GM21390 (cell line): ENCODE results near the gene IL17REL.

Experiments
- ATAC-seq: cut with Tn5 transposase; IDR thresholded peaks from one replicate; pipeline ENCODE4 v1.9.1; 2021; ENCODE audit not compliant: unreplicated experiment

Gene IL17REL

DNA sequence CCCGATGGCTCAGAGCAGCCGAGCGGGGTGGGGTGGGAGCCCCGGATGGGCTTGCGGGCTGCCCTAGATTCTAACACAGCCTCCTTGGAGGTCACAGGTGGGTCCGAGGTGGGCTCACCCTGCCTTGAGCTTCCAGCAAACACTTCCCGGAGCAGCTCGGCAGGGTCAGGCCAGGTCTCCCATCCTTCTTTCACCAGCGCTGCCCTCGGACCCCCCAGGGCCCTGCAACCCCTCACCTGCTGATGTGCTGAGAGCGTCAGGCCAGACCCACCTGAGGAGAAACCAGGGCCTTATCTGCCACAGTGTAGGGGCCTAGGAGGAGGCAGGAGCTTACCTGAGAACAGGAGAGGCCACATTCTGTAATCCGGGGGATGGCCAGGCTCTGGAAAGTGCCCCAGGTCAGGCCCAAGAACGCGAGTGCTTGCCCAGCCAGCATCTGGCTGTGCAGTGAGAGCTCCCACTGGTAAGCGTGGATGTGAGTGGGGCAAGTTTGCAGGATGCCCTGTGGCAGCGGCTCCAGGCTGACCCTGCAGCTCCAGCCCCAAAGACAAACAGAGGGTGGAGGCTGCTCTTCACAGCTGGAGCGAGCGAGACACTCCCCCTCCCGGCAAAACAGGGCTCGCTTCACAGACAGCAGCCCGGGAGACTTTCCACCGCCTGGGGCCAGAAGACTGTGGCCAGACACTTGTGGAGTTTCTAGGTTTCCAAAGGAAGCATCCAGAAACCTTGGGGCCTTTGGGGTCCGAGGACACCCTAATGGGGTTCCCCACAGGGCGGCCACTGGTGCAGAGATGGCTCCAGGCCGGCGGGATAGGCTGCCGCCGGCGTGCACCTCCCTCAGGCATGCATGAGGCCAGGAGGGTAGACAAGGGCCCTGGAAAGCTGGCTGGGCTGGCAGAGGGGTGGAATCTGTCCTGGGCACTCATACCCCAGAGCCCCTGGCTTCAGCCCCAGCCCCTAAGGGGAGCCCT is at the start of gene IL17REL:
Gene IL17REL, minus strand, starts transcription at position 555 of the 971 bp plus-strand sequence. Its CDS starts 119 bp downstream, at position 436.
- no peak for ATAC-seq

DNA sequence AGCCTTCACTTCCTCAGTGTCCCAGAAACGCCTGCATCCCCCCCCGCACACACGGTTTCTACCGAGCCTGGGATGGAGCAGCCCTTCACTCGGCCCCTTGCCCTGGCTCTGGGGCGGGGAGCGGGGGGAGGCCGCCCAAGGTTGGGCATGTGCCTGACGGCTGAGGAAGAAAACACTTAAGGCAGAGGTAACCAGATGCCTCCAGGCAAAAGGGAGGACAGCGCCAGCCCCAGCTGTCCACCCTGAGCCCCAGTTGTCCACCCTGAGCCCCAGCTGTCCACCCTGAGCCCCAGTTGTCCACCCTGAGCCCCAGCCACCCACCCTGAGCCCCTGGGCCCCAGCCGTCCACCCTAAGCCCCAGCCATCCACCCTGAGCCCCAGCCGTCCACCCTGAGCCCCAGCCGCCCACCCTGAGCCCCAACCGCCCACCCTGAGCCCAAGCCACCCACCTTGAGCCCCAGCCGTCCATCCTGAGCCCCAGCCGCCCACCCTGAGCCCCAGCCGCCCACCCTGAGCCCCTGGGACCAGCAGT is 49.3 kb upstream of the IL17REL start:
- ATAC-seq: no peak

DNA sequence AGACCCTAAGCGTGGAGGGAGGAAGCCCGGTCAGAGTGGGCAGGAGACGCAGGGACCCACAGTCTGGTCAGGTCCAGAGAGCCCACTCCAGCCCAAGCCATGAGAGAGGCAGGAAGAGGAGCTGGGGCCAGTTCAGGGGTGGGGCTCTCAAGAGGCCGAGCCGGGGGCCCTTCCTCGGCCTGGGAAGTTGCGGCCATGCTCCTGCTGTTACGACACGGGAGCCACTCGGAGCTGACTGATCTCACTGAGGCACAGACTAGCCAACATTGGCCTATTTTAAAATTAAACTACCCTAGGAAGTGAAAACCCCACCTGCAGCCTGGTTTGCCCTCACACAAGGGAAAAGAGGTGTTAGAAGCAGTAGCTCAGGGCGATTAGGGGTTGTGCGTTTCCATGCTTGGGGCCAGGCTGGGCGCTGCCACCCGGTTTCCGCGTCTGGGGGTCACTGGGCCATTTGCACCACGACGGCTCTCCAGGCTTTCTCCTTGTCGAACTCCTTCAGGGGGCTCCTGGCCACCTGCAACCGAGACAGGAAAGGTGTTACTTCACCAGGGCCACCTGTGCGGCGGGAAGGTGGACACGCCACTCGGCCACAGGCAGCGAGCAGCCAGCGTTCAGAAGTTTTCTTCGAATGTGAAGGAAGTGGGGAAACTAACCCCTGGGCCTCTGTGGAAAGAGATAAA is 48.7 kb upstream of the IL17REL start:
- no peak for ATAC-seq

DNA sequence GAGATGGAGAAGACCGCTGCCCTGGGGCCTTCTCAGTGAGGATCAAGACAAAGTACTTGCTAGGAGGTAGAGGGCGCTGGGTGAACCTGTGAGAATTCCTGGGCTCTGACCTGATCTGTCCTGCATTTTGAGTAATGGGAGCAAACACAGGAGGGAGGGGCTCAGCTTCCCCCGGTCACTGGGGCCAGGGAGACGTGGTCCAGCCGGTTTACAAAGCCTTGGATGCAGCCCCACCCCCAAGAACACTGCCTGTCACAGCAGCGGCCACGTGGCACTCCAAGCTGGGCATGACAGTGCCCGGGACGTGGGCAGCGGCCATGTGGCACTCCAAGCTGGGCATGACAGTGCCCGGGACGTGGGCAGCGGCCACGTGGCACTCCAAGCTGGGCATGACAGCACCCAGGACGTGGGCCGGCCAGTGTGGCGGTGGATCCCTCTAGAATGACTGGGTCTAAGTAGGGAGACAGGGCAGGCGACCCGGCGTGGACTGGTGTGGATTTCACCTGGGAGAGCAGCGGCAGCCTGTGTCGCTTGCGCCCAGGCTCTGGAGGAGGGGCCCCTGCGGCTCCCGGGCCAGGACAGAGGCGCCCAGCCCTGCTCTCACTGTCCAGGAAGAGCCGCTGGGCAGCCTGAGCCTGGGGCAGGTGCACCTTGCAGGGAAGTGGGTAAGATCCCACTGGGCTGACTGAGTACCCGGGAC is 48.0 kb upstream of the IL17REL start:
- ATAC-seq: no peak

DNA sequence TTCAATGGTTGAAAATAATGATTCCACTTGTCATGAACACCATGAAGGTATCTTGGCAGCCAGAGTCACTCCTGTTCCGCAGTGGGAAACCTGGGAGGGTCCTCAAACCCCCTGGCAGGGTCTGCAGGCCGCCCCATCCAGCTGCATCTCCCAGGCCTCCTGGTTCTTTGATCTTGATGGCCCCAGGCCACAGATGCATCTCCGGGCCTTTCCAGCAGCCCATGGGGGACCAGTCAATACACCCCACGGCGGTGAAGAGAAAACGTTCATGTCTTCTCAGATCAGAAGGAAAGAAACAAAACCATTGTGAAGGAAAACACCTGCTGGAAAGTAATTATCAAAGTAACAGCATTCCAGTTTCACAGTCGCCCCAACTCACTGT is 47.3 kb upstream of the IL17REL start:
- no peak for ATAC-seq

DNA sequence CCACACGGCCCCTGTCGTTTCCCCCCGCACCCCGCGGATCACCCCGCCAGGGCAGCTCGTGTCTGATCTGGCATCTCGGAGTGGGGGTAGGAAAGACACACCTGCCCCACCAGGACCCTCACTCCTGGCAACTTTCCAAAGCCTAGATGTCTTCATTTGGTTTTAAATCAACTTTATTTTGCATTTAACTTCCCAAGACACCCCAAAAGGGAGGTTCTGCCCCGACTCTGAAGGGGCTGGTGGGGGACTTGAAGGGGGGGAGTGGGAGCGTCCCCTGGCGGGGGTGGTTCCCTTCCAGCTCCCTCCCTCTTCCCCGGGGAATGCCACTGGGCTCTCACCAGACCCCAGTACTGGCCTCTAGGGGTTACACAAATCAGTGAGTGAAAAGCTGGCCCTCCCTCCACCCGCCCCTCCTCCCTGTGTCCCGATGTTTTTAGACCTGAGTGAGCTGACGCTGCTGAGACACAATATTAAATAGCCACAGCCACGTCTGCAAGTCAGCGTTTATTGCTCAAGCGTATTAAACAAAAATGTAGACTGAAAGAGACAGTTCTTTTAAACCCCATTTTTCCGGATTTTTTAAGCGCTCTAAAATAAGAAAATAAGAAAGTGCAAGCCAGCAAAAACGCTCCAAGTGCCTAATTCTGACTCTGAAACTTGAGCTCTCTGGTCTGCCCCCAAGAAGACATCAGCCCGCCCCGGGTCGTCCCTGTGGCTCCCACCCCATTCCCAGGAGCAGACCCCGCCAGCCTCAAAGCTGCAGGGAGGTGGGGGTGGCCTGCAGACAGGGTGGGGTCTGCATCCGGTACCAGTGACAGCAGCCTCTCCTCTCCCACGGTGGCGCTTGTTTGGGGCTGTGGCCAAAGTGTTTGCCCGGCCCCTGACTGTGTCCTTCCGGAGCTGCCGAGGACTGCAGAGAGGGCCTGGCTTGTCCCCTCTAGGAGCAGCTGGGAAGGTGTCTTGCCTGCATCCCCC is 46.6 kb upstream of the IL17REL start:
- ATAC-seq: no peak

DNA sequence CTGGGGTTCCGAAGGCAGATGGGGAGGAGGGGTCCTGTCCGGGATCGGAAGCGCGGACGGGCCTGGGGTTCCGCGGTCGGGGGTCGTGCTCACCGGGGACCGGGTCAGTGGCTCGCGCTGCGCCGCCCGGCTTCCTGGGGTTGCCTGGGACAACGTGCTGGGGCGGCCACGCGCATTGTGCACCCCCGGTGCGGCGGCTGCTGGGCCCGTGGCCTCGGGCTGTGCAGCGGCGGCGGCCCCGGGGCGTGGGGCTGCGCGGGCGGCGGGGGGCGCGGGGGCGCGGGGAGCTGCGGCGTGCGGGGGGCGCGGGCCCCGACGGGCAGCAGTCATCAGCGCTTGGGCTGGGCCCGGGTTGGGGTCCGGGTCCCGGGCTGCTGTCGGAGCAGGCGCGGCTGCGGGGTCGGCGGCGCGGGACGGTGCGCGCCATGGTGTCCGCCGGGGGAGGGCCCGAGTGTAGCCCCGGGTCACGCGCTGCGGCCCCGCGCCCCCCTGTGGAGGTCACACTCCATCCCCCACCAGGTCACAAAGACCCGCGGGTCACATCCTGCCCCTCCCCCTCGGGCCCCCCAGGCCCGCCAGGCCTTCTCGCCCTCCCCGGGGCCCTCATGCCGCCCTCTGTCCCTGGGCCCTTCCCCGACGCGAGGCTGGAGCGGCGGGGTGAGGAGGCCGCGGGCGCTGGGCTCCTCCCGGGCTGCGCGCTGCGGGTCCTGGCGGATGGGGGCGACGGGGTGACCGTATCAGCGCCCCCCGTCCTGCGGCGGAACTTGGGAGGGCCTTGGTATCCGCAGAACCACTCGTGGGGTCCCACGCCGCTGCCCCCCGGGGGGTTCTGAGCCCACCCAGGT is 45.7 kb upstream of the IL17REL start, which contains the start of gene TTLL8:
Gene TTLL8, minus strand, starts transcription at position 238 of the 845 bp plus-strand sequence.
- no peak for ATAC-seq

DNA sequence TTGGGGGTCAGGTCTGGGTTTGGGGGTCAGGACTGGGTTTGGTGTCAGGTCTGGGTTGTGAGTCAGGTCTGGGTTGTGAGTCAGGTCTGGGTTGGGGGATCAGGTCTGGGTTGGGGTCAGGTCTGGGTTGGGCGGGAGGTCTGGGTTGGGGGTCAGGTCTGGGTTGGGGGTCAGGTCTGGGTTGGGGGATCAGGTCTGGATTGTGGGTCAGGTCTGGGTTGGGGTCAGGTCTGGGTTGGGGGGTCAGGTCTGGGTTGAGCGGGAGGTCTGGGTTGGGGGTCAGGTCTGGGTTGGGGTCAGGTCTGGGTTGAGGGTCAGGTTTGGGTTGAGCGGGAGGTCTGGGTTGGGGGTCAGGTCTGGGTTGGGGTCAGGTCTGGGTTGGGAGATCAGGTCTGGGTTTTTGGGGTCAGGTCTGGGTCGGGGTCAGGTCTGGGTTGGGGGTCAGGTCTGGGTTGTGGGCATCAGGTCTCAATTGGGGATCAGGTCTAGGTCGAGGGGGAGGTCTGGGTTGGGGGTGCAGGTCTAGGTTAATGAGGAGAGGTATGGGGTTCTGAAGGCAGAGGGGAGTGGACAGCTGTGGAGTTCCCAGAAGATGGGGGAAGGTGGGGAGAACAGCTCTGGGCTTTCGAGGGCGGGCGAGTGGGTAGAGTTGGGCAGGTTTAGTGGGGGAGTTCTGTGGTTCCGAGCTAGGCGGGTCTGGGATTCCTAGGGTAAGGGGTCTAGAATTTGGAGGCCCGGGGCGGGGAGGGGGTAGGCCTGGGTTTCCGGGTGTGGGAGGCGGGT is 44.9 kb upstream of the IL17REL start:
- ATAC-seq: no peak

DNA sequence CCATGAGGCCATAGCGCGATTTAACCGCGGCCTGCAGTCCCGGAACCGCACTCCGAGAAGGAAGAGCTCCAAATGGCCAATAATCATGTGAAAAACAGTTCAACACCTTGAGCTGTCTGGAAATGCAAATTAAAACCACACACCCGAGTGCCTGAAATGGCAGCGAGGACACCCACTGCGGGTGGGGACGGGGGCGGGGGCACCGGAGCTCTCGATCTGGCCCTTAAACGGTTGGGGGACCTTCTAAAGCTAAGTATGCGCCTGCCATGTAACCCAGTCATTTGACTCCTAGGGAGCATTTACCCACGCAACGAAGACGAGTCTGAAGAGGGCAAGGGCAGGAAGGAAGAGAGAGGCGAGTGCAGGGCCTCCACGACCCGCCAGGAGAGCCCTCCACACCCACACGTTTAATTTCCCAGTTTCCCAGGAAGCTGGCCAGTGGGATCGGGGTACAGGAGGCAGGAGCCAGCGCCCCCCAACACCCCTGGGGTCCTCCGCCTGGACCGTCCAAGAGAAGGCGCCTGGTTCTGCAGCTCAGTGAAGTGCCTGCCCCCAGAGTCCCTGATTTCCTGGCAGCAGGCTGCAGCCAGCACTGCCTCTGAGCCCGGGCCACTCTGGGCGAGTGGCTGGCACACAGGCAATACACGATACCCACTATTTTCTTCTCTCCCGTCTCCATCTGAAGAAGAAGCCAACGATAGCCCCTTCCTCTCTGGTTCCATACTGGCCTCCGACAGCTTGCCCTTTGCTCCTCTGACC is 43.8 kb upstream of the IL17REL start:
- ATAC-seq: no peak

DNA sequence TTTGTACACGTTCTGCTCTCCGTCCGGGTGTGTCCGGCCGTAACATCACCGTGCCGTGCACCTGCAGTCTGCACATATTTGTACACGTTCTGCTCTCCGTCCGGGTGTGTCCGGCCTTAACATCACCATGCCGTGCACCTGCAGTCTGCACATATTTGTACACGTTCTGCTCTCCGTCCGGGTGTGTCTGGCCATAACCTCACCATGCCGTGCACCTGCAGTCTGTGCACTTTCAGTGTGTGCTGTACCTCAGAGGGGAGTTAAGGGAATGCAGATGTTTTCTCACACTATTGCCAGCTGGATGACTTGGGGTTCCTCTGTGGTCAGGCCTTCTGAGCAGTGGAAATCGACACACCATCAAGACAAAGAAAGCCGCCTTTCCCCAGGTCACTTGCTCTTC is 41.3 kb upstream of the IL17REL start:
- ATAC-seq: no peak

DNA sequence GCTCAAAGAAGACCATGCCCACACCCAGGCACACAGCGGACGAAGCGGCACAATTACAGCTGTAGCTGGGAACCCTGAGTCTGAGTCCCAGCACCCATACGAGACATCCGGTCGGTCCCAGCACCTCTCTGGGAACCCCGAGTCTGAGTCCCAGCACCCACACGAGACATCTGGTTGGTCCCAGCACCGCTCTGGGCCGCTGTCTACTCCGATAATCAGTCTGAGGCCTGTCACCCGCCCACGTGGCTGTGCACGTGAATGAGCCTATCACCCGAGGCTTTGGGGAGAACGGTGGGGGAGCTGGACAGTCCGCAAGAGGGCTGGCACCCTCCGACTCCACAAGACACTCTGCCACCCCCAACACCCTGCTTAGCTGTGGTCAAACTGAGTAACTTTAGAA is 39.4 kb upstream of the IL17REL start:
- no peak for ATAC-seq

DNA sequence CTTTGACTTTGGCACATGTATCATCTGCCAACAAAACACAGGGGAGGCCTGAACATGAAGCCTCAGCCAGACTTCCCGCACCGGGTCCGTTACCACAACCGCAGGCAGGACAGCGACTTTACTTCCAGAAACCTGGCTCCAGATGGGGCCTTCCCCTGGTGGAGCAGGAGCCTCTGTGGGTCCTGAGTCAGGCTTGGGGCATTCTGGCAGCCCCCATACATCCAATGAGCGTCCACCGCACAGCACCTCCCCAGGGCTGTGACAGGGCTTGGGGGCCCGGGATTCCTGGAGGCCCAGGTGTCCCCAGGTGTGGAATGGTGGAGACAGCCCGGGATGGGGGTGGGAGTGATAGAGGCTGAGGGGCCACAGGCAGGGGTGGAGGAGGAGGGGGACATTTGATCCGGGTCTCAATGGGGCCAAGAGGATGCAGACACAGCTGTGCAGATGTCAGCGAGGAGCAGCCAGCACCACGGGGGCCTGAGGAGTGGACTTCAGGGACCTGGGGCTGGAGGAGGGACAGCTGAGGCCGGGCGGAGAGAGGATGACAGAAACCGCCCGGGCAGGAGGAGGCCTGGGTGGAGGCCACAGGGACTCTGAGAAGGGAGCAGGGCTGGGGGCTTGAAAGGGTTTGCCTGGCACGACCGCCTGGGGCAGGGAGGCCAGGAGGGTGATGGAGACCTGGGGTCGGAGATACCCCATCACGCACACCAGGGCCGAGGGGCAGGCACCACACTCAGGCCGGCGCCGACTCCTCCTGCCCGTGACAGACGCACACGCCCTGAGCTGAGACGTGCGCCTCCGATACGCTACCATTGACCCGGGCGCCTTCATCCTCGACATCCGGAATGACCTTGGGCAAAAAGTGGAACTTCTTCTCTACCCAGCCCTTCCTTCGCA is 37.0 kb upstream of the IL17REL start:
- ATAC-seq: no peak

DNA sequence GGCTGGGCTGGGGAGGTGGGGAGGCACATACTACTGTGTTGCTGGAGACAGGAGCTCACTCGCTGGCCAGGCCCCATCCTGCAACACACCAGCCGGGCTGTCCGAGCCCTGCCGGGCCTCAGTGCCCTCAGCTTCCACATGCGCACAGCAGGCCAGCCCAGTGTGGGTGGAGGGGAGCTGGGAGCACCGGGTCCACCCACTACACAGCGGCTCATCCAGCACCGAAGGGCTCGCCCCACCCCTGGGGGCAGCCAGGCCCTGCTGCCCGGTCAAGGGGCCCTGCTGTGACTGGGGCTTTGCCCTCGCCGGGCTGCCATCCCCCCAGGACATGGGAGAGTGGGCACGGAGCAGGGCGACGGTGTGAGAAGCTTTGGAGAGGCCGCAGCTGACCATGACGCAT is 36.3 kb upstream of the IL17REL start:
- no peak for ATAC-seq

DNA sequence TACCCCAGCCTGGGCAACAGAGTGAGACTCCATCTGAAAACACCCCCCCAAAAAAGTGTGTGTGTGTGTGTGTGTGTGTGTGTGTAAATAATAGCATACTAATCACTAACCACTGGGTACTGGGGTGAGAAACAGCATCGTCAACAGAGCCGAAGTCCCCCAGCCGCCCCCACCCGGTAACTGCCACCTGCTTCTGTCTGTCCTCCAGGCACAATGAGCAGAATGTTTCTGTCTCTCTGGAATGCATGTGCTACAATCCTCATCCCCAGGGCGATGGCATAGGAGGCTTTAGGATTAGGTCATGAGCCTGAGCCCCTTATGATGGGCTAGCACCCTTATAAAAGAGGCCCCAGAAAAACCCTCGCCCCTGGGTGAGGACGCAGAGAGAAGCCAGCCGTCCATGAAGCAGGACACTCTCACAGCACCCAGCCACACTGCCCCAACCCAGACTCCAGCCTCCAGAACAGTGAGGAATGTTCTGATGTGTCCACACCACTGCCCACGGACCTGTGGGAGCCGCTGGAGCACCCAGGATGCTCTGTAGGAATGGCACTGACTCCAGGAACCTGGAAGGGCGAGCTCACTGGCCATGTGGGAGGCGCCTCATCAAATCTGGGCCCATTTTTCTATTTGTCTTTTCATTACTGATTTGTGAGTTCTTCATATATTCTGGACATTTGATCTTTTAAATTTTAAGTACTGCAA is 35.6 kb upstream of the IL17REL start:
- ATAC-seq: no peak

DNA sequence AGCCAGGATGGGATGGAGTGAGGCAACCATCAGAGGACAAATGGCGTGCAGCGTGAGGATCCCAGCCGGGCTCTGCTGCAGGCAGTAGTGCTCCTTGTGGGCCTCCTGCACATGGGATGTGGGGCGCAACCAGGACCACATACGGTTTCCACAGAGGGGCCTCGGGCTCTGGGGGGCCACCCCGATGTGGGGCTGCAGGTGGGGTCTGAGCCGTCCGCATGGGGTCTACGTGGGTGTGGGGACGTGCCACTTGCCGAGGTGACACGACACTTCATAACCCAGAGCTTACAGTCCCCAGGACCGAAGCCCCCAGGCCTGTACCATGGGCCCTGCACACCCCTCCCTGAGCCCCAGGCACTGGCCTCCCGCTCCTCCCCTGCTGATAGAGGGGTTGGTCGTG is 34.8 kb upstream of the IL17REL start:
- no peak for ATAC-seq
